ENCODE results near the gene DHX15.

The DHX15 gene

GRCh38 chr4:24582235-24582832 is 2.0 kb downstream of the DHX15 start:
- DNase-seq = no peak

GRCh38 chr4:24578364-24578763 is 6.0 kb downstream of the DHX15 start:
- no peak for DNase-seq

GRCh38 chr4:24576276-24576675 is 8.1 kb downstream of the DHX15 start:
- DNase-seq = no peak

- DNase-seq = no peak
Measured at GRCh38 chr4:24574236-24574635, 10.1 kb downstream of the DHX15 start.

- no peak for DNase-seq
Measured at GRCh38 chr4:24573582-24573981, 10.8 kb downstream of the DHX15 start.

GRCh38 chr4:24570574-24571236 is 13.6 kb downstream of the DHX15 start:
- no peak for DNase-seq

- no peak for DNase-seq
Measured at GRCh38 chr4:24570172-24570571, 14.2 kb downstream of the DHX15 start.

- no peak for DNase-seq
Measured at GRCh38 chr4:24569662-24570061, 14.7 kb downstream of the DHX15 start.

- DNase-seq = no peak
Measured at GRCh38 chr4:24568425-24568824, 15.9 kb downstream of the DHX15 start.

- no peak for DNase-seq
Measured at GRCh38 chr4:24565054-24565453, 19.3 kb downstream of the DHX15 start.

- no peak for DNase-seq
Measured at GRCh38 chr4:24564488-24564887, 19.9 kb downstream of the DHX15 start.

GRCh38 chr4:24561438-24562139 is 22.8 kb downstream of the DHX15 start:
- no peak for DNase-seq

GRCh38 chr4:24560868-24561368 is 23.4 kb downstream of the DHX15 start:
- DNase-seq = no peak

GRCh38 chr4:24559889-24560288 is 24.5 kb downstream of the DHX15 start:
- DNase-seq = no peak

GRCh38 chr4:24559032-24559821 is 25.1 kb downstream of the DHX15 start:
- DNase-seq = no peak

GRCh38 chr4:24557026-24558025 is 27.0 kb downstream of the DHX15 start:
- no peak for DNase-seq

GRCh38 chr4:24551492-24552289 is 32.7 kb downstream of the DHX15 start:
- no peak for DNase-seq

GRCh38 chr4:24550441-24551175 is 33.7 kb downstream of the DHX15 start:
- no peak for DNase-seq

GRCh38 chr4:24547979-24548378 is 36.4 kb downstream of the DHX15 start:
- DNase-seq = no peak
